LNCaP clone FGC (cell line): ENCODE measurements around the gene ITCH.
"Not testable (repeated sequence)": the region's sequence is repeated elsewhere in the genome, so short reads cannot be mapped to it uniquely, and the experiment has no call there.

Source experiments
- DNase-seq: peaks from one replicate; pipeline ENCODE4 v3.0.0-alpha.2; 2011; ENCODE audit warnings: low read depth
- H3K4me3 ChIP-seq: 2 replicates; pipeline ENCODE4 v1.5.1; 2011; ENCODE audit warnings: mild to moderate bottlenecking, low read depth, low read length, control low read depth
- CTCF ChIP-seq: IDR thresholded peaks from 2 replicates; pipeline ENCODE4 v1.5.1; 2012; ENCODE audit warnings: mild to moderate bottlenecking; ENCODE audit not compliant: control insufficient read depth, insufficient read depth; ENCODE audit errors: extremely low read depth

ITCH gene

DNA sequence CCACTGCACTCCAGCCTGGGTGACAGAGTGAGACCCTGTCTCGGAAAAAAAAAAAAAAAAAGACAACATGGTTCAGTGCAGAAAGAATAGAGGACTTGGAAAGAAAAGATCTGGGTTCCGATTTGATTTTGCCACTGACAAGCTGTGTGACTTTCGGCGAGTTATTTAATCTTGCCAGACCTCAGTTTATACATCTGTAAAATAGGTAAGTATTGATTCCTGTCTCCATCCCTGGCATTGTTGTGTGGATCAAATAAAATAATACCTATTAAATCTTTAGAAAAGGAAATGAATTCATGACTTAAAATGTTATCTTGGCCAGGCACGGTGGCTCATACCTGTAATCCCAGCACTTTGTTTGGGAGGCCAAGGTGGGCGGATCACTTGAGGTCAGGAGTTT, 7.0 kb downstream of the ITCH start:
- no peak for DNase-seq
- TF ChIP-seq CTCF: no peak
- H3K4me3 ChIP-seq: no peak overlapping the region

GRCh38 chr20:34373445-34373844, 10.4 kb downstream of the ITCH start:
- DNase-seq: no peak
- no peak for TF ChIP-seq CTCF

GRCh38 chr20:34374209-34374760, 11.2 kb downstream of the ITCH start:
- TF ChIP-seq CTCF: no peak

More at GRCh38 chr20:34373445-34373844, 10.4 kb downstream of the ITCH start:
- no peak overlapping the region for H3K4me3 ChIP-seq

DNA sequence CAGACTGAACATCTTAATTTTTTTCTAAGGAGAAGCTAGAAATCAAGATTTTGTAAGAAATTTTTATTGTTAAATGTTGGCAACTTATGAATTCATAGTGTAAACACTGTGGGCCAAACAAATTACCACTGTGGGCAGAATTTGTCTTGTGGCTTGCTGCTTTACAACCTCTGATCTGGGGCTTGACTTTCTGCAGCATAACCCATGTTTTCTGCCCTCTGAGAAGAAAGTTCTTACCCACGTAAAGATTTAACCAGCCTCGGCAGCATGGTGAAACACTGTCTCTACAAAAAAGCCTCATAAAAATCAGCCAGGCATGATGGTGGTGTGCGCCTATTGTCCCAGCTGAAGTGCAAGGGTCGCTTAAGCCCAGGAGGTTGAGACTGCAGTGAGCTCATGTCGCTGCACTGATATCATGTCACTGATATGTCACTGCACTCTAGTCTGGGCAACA, 12.9 kb downstream of the ITCH start:
- H3K4me3 ChIP-seq: no peak overlapping the region
- no peak for TF ChIP-seq CTCF
- peak; percentile 13 for DNase-seq

More at GRCh38 chr20:34374209-34374760, 11.2 kb downstream of the ITCH start:
- H3K4me3 ChIP-seq: no peak overlapping the region
- no peak for DNase-seq

DNA sequence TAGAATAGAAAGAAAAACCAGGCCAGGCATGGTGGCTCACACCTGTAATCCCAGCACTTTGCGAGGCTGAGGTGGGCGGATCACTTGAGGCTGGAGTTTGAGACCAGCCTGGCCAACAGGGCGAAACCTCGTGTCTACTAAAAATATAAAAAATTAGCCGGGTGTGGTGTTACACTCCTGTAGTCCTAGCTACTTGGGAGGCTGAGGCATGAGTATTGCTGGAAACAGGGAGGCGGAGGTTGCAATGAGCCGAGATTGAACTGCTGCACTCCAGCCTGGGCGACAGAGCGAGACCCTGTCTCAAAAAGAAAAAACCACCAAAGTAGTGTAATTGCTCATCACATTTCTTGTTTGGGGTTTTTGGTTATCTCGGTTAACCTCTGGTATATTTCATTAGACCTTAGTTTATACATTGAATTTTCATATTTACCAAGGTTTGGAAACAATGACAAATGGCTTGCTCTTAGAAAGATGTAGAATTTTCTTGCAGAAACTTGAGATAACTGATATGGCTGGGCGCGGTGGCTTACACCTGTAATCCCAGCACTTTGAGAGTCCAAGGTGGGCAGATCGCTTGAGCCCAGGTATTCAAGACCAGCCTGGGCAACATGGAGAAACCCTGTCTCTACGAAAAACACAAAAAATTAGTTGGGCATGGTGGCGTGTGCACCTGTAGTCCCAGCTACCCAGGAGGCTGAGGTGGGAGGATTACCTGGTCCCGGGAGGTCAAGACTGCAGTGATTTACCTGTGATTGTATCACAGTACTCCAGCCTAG, 14.2 kb downstream of the ITCH start:
- no peak for DNase-seq
- TF ChIP-seq CTCF: no peak
- H3K4me3 ChIP-seq: no peak overlapping the region

DNA sequence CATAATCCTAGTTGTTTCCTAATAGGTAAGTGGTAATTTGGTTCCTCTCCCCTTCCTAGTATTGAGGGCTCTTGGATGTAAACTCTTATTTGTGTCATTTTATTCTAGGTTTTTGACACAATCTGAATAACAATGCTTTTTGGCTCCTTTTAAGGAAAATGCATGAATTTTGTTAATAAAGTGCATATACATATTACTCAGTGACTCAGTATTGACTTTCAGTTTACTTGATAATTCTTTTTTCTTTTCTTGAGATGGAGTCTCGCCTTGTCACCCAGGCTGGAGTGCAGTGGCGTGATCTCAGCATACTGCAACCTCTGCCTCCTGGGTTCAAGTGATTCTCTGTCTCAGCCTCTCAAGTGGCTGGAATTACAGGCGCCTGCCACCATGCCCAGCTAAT, 19.1 kb downstream of the ITCH start:
- TF ChIP-seq CTCF: no peak
- H3K4me3 ChIP-seq: no peak overlapping the region
- no peak for DNase-seq

- not testable (repeated sequence) for H3K4me3 ChIP-seq, DNase-seq
Observed at GRCh38 chr20:34382877-34383455, 19.9 kb downstream of the ITCH start.
